Lung (tissue), 12 donors: ENCODE measurements around the gene NOS1AP. TPM values are rescaled to one million over a fixed set of nuclear protein-coding genes. Genes with fewer than 3 reads are reported as not detected.

Experiments
- ATAC-seq: fragments of 200-7000 bp; cut with Tn5 transposase; one replicate; pipeline ENCODE4 v1.9.1; 2020; ENCODE audit warnings: moderate number of reproducible peaks; ENCODE audit not compliant: insufficient read depth, low FRiP score
- DNase-seq, 3 donors: peaks; one replicate each; pipeline ENCODE4 v3.0.0-alpha.2; 2013 to 2017
- H3K27ac ChIP-seq, 2 donors: one replicate each; pipeline ENCODE4 v1.5.1; 2013; ENCODE audit warnings: mild to moderate bottlenecking in 2 of 2, moderate library complexity in 2 of 2, control low read depth in 1 of 2, inconsistent platforms in 1 of 2, low read depth in 1 of 2, low read length in 1 of 2
- H3K27me3 ChIP-seq, 3 donors: one replicate each; pipeline ENCODE4 v1.5.1; 2013; ENCODE audit warnings: low read length in 2 of 3; ENCODE audit not compliant: control insufficient read depth in 3 of 3, insufficient read depth in 3 of 3
- H3K36me3 ChIP-seq, 4 donors: one replicate each; pipeline ENCODE4 v1.5.1; 2013; ENCODE audit warnings: low read length in 4 of 4, mild to moderate bottlenecking in 1 of 4, moderate library complexity in 1 of 4; ENCODE audit not compliant: control insufficient read depth in 4 of 4, insufficient read depth in 4 of 4
- H3K4me1 ChIP-seq, 5 donors: one replicate each; pipeline ENCODE4 v1.5.1; 2013; ENCODE audit warnings: low read length in 5 of 5, mild to moderate bottlenecking in 2 of 5, moderate library complexity in 1 of 5; ENCODE audit not compliant: control insufficient read depth in 5 of 5, insufficient read depth in 5 of 5
- H3K4me3 ChIP-seq: one replicate; pipeline ENCODE4 v1.5.1; 2013; ENCODE audit warnings: mild to moderate bottlenecking, control low read depth, moderate library complexity
- H3K9ac ChIP-seq, 2 donors: one replicate each; pipeline ENCODE4 v1.5.1; 2013; ENCODE audit warnings: low read length in 2 of 2, control low read depth in 1 of 2; ENCODE audit not compliant: insufficient read depth in 1 of 2
- H3K9me3 ChIP-seq, 4 donors: one replicate each; pipeline ENCODE4 v1.5.1; 2013; ENCODE audit warnings: low read length in 3 of 4, mild to moderate bottlenecking in 1 of 4, moderate library complexity in 1 of 4; ENCODE audit not compliant: control insufficient read depth in 4 of 4, insufficient read depth in 3 of 4
- WGBS, 2 donors: extraction: QIAGEN DNeasy Blood & Tissue Kit; methylation state at CpG; one replicate each; pipeline ENCODE4 v1.1.7; 2013; 5-methylcytosine and 5-hydroxymethylcytosine counted together
- polyA plus RNA-seq, 2 donors: library from polyadenylated mRNA; stranded (reverse); fragments of 200-250 nt; gene quantifications; one replicate each; pipeline ENCODE4 v1.2.1, GENCODE V29; 2013
- total RNA-seq, 2 donors: library from RNA; depleted of rRNA in 1 of 2; stranded (reverse); fragments of >200 nt in 1 of 2; gene quantifications; one replicate each; pipeline ENCODE4 v1.2.1, GENCODE V29; 2014 to 2021
- TF ChIP-seq, protein P1 (sequence below): IDR thresholded peaks from 2 replicates; pipeline ENCODE4 v1.5.1; 2012; ENCODE audit warnings: mild to moderate bottlenecking; ENCODE audit errors: control extremely low read depth, extremely low read depth
- donor health status: control.
- donor health status: control.
- donor health status: Bipolar disorder and iron deficiency.
- donor health status: healthy.
- donor health status: DM: yes; HTN: yes; CAD: no.

The NOS1AP gene
- total and polyA plus RNA-seq, 4 donors, result 0.57 to 5.0 (median 1.2) TPM

DNA sequence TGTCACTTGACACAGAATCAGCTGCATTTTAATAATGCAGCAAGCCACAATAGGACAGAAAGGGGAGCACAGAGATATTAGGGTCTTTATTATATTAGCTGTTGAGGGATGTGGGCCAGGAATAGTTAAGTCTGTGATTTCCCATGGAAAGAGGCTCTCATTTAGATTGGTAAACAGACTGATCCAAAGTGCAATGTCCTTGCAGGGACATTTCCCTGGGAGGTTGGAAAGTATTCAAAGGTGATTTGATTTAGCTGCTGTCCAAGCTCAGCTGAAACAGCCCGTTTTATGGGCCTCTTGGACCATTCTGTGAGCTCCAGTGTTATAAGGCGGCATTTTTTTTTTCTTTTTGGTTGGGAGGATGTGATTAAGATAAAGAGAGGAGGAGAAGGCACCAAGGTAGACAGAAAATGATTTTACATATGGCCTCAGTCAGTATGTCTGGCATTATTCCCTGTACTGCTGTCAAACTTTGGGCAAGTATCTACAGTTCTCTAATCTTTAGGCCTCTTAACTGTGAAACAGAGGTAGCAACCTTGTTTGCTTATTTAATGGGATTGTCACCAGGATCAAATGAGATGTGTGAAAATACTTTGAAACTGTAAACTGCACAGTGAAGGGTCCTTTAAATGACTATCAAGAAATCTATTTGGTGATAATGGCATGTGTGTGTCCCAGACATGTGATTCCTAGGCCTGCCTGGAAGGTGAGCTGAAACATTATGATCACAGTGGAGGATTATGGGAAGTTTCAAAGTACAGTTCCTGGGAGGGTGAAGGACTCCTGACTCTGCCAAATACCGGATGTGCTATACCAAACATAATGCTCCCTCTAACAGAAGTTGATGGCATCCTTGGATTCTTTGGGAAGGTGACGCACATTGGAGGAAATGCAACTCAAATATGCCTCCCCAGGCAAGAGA is 62.2 kb downstream of the NOS1AP start:
- DNase-seq, result no peak
- Histone ChIP-seq H3K27me3 (no peaks in the 10 kb centered on the region), H3K4me3 (no peak overlapping the region), H3K36me3 (peaks cover 0 to 2% (median 0%) of the 10 kb centered on the region in 4 donors), H3K4me1 (peaks cover 0 to 12% (median 5%) of the 10 kb centered on the region in 5 donors), H3K9me3 (no peaks in the 10 kb centered on the region), H3K27ac (peak overlapping the region in 1 of 2 donors; percentile 33), H3K9ac (no peak overlapping the region)
- 56 to 76% methylated on average over 4 of the region's 4 CpGs for WGBS, 2 donors
- no peak for ATAC-seq
- TF ChIP-seq, protein P1, sequence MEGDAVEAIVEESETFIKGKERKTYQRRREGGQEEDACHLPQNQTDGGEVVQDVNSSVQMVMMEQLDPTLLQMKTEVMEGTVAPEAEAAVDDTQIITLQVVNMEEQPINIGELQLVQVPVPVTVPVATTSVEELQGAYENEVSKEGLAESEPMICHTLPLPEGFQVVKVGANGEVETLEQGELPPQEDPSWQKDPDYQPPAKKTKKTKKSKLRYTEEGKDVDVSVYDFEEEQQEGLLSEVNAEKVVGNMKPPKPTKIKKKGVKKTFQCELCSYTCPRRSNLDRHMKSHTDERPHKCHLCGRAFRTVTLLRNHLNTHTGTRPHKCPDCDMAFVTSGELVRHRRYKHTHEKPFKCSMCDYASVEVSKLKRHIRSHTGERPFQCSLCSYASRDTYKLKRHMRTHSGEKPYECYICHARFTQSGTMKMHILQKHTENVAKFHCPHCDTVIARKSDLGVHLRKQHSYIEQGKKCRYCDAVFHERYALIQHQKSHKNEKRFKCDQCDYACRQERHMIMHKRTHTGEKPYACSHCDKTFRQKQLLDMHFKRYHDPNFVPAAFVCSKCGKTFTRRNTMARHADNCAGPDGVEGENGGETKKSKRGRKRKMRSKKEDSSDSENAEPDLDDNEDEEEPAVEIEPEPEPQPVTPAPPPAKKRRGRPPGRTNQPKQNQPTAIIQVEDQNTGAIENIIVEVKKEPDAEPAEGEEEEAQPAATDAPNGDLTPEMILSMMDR, result no peak

DNA sequence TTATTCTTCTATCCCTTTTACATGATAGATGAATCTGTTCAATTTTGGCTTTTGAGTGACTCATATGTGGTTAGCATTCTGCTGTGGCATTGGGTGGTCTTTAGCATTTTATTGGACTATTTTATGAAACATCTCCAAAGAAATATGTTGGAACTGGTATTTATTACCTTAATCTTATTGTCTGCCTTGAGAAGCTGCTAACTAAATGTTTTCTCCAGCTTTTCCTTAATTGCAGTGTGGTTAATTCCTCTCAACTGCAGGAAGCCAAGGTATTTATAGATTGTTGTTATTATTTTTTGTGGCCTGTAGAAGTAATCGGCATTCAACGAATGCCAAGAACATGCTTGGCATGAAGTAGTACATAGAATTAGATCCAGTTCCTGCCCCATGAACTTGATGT is 64.1 kb downstream of the NOS1AP start:
- DNase-seq, result no peak
- no peak for ATAC-seq
- peaks cover 0 to 2% (median 0%) of the 10 kb centered on the region in 4 donors for H3K36me3 ChIP-seq
- TF ChIP-seq, protein P1, result no peak
- H3K4me3 ChIP-seq, result no peak overlapping the region
- 44 to 46% methylated on average over 2 of the region's 2 CpGs for WGBS, 2 donors
- H3K9ac ChIP-seq, result no peak overlapping the region
- H3K27ac ChIP-seq, result peak overlapping the region in 1 of 2 donors; percentile 16
- H3K27me3 ChIP-seq, result no peaks in the 10 kb centered on the region
- H3K9me3 ChIP-seq, result no peaks in the 10 kb centered on the region
- H3K4me1 ChIP-seq, result peaks cover 0 to 14% (median 5%) of the 10 kb centered on the region in 5 donors

DNA sequence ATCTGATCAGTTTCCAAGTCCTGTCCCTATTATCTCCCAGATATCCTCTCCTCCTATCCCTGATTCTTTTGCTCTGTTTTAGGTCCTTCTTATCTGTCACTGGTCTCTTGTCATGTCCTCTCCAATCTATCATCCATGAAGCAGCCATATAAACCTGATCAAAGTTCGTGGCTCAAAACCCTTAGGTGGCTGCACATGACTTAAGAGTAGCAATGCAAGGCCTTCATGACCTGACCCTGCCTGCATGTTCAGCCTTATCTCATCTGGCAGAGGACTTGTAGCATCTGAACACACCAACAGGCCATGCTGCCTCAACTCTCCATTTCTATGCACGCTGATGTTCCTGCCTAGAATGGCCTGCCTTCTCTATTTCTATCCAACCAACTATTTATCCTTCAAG is 65.2 kb downstream of the NOS1AP start:
- Histone ChIP-seq H3K36me3 (peaks cover 0 to 2% (median 0%) of the 10 kb centered on the region in 4 donors), H3K27me3 (no peaks in the 10 kb centered on the region), H3K4me1 (peaks cover 0 to 14% (median 8%) of the 10 kb centered on the region in 5 donors), H3K27ac (no peak overlapping the region), H3K4me3 (no peak overlapping the region), H3K9ac (no peak overlapping the region), H3K9me3 (no peaks in the 10 kb centered on the region)
- 95 to 98% methylated on average over 2 of the region's 2 CpGs for WGBS, 2 donors
- ATAC-seq (no peak), DNase-seq (no peak)
- TF ChIP-seq, protein P1, result no peak
